T1000 (cell line): ENCODE results near the gene THAP3.
"Not testable (repeated sequence)": the region's sequence is repeated elsewhere in the genome, so short reads cannot be mapped to it uniquely, and the experiment has no call there.

Experiments
- DNase-seq: peaks from one replicate; lab custom pipeline; 2025; ENCODE audit warnings: mixed read lengths; lab: John Stamatoyannopoulos, UW

Gene THAP3

DNA sequence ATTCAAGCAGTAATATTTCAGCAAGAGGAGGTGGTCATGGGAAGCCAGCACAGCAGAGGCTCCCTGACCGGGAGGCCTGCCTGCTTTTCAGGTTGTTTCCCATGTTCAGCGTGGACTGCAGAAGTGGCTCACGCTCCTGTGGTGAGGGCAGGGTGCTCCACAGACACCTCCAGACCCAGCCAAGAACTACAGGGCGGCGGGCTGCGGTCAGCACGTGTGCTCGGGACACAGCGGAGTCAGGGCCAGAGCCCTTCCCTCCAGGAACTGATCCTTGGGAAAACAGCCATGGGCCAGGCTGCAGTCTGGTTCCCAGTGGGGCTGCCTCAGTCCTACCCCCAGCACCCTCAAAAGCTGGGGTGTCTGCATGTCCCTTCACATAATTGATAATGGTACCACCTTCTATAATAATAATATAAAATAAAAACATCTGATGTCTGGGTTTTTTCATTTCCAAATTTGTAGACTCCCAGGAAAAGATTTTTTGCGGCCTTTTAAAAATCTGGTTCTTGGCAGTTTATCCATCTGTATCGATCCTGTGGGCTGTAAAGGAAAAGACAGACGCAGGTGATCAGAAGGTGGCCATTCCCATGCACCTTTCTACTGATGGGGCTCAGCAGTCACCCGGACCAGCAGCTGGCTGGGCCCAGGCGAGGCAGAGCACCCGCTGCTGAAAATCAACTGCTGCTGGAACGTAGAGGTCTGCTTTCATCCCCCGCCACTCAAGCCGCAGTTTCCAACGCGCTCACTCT, 10.7 kb downstream of the THAP3 start:
- no peak for DNase-seq

DNA sequence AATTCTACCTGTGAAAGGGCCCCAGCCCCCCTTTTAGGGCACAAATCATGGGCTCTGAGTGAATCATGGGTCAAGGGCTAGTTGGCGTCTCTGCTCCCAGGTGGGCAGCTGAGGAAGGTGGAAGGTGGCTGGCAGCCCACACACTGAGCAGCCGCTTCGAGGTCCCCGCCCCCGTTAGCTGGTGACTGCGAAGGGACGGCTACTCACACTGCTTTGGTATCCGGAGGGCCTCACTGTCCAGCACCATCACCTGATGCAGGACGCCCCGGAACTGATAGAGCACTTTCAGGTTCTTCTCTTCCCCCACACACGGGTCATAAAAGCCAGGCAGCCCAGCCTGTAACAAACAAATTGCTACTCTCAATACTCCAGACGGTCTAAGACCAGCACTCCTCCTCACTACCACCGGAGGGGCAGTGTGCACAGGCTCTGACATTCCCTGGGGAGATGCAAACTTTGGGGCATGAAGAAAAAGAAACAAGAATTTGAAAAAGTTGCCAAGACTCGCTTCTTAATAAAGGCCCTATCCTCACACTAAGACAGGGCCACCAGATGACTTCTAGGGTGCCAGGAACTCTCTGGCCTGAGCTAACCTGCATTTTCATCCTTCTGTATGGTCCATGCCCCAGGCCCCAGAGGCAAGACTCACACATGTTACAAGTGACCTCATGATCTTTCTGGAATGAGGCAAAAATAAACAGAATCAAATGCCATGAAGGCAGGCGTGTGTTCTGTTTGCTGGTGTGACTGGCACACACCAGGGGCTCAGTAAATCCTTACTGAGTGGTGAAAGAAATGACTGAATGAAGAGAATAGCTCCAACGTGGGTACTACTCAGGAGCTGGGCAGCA, 11.5 kb downstream of the THAP3 start:
- no peak for DNase-seq

GRCh38 chr1:6636778-6637177, 12.1 kb downstream of the THAP3 start:
- DNase-seq, result not testable (repeated sequence)

GRCh38 chr1:6637770-6638169, 13.1 kb downstream of the THAP3 start:
- no peak for DNase-seq

DNA sequence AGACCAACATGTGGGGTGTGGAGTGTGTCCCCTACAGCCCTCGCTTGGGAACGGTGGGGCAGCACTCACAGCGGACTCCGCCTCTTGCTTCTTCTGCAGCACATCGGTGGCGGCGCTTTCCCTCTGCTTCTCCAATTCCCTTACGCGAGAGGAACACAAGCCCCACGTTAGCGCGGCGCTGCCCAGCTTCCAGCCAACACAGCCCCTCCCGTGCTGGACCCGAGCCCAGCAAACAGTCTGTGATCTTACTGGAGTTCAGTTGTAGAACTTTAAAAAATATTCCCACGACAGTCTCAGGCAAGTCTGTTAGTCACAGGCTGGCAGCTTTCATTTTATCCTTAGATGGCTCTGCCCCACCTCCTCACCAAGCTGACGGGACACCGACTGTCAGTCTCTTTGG, 13.6 kb downstream of the THAP3 start:
- DNase-seq, result no peak

- not testable (repeated sequence) for DNase-seq
These were observed 16.2 kb downstream of the THAP3 start for GRCh38 chr1:6640867-6641266.

DNA sequence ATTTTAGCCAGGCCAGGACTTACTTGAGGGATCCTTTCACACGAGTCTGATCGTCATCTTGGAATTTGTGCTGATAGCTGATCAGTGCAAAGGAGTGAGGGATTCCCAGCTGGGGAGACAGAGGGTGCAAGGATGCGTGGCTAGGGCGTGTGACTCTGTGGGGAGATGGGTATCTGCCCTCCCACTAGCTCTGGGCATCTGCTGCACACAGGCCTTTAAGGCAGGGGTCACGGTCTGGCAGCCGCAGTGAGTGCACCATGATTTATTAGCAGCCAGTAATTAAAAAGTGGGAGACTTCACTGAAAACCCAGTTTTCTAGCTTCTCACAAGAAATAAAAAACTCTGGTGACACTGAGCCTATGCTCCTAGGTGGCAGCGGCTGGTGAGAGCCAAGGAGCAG, 20.4 kb downstream of the THAP3 start:
- DNase-seq, result no peak

- no peak for DNase-seq
These were observed 22.0 kb downstream of the THAP3 start for GRCh38 chr1:6646499-6647148.

DNA sequence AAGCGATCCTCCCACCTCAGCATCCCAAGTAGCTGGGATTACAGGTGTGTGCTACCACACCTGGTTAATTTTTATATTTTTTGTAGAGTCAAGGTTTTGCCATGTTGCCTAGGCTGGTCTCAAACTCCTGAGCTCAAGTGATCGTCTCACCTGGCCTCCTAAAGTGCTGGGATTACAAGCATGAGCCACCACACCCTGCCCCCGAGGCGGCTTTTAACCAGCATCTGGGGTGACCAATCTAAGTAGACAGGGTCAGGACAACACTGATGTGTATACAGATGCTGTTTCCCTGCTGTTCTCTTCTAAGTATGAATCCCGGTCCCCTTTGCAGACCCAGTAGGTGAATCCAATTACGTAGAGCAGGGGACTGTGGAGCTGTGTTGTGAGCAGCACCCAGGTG, 23.9 kb downstream of the THAP3 start:
- DNase-seq, result no peak

DNA sequence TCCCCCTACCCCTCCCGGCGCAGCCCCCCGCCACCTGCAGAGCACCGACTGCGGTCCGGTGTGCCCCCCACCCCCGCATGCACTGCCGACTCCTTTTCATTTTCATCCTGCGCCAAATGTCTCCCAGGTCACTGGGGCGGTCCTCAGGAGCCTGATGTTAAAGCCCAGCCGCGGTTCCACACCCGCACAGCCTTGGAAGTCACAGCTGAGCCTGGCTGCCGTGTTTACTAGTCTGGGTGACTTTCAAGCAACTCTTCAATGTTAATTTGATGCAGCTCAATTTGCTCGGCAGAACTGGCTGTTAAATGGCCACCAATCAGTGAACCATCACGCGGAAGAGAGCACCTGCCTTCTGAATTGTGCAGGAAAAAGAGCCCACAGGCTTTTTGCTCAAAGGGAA, 27.2 kb downstream of the THAP3 start:
- DNase-seq, result no peak

- DNase-seq, result no peak
These were observed 28.3 kb downstream of the THAP3 start for GRCh38 chr1:6652986-6653385.

DNA sequence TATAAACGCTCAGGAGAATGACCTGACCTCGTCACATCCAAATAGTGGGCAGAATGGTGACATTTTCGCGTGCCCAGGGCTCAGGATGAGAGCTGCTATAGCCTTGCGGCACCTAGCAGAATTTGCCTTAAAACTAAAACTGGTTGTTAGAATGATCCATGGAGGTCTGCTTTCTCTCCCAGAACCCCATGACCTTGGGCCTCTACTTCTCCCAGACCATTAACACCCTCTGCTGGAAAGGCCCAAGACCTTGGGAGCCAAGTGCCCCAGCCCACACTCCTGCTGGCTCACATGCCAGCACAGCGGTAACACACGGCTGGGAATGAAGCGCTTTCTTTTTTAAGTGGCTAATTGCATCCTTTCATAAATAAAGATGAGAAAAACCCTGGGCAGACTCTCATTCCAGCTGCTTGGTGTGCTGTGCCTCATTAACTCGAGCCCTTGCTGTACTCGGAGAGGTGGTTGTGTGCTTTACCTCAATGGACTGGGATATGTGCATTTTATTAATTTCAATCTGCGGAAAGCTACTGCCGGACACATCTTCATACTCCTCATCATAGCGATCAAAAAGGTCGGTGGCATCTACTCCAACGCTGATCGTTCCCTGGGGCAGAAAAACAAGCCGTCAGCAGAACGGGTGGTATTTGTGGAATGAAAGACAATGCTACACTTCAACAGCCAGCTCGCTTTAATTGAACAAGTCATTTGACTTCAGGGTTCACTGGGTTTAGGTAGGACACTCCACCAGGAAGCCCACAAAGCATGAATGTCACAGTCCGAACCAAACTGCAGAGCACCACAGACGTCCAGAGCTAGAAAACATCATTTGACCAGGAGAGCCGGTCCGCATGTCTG, 29.0 kb downstream of the THAP3 start:
- DNase-seq, result no peak

GRCh38 chr1:6657138-6657537, 32.5 kb downstream of the THAP3 start:
- no peak for DNase-seq

GRCh38 chr1:6658359-6659060, 33.8 kb downstream of the THAP3 start:
- no peak for DNase-seq

GRCh38 chr1:6660415-6661049, 35.9 kb downstream of the THAP3 start:
- DNase-seq, result no peak

DNA sequence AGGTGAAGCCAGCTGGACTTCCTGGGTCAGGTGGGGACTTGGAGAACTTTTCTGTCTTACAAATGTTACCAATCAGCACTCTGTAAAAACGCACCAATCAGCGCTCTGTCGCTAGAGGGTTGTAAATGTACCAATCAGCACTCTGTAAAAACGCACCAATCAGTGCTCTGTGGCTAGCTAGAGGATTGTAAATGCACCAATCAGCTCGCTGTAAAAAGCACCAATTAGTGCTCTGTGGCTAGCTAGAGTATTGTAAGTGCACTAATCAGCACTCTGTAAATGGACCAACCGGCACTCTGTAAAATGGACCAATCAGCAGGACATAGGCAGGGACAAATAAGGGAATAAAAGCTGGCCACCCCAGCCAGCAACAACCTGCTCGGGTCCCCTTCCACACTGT, 37.8 kb downstream of the THAP3 start:
- DNase-seq, result not testable (repeated sequence)

DNA sequence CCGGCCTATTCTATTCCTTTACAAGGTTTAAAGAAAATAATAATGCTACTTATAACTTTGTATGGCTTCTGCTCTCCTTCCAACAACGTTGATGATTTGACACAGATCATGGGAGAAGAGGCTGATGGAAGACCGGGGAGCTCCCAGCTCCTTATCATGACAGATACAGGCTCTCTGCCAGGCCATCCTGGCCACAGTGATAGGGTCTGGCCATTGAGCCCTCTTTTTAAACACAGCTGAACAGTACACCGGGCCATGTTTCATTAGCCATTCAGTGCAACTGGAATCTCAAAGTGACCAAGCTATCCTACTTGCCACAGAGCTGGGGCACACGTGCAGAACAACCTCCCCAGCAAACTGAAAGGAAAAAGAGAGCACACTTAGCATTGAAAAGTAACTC, 42.0 kb downstream of the THAP3 start:
- DNase-seq, result no peak

DNA sequence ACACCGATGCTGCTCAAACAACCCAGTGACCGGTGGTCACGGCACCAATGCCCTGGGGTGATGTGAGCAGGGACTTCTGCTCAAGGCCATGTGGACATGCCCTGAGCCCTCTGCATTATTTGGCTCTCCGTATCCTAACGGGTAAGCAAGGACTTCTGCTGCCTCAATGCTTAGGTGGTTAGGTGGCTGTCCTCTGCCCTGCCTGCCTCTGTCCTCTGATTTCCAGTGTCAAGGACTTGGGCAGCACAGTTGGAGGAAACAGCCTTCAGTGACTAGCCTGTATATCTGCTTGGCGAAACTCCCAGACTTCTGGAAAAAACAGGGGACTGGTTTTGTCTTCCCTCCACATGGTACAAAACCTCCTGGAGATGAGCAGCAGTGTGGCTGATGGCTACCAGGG, 42.5 kb downstream of the THAP3 start:
- DNase-seq, result no peak

- DNase-seq, result no peak
These were observed 43.8 kb downstream of the THAP3 start for GRCh38 chr1:6668503-6668902.

- no peak for DNase-seq
These were observed 47.9 kb downstream of the THAP3 start for GRCh38 chr1:6672558-6672957.
